Activated T-cell treated with anti-CD3 and anti-CD28 coated beads, Interleukin-2, amount 50 U/mL, for 24 hours (primary cell): ENCODE results near the gene TESMIN.

Experiments
- DNase-seq: peaks from one replicate; pipeline ENCODE4 v3.0.0-alpha.2; 2020
- H3K27ac Mint-ChIP-seq: 2 replicates; pipeline ENCODE4 v1.8.0; 2020; ENCODE audit warnings: mild to moderate bottlenecking, mixed read lengths
- H3K27me3 Mint-ChIP-seq: 2 replicates; pipeline ENCODE4 v1.8.0; 2020; ENCODE audit warnings: mixed read lengths
- H3K36me3 Mint-ChIP-seq: 2 replicates; pipeline ENCODE4 v1.8.0; 2020; ENCODE audit warnings: low read depth, mixed read lengths
- H3K4me1 Mint-ChIP-seq: 2 replicates; pipeline ENCODE4 v1.8.0; 2020; ENCODE audit warnings: low read depth, mixed read lengths
- H3K4me3 Mint-ChIP-seq: 2 replicates; pipeline ENCODE4 v1.8.0; 2020; ENCODE audit warnings: mild to moderate bottlenecking, moderate library complexity, mixed read lengths
- H3K9me3 Mint-ChIP-seq: 2 replicates; pipeline ENCODE4 v1.8.0; 2020; ENCODE audit warnings: mixed read lengths

TESMIN gene

DNA sequence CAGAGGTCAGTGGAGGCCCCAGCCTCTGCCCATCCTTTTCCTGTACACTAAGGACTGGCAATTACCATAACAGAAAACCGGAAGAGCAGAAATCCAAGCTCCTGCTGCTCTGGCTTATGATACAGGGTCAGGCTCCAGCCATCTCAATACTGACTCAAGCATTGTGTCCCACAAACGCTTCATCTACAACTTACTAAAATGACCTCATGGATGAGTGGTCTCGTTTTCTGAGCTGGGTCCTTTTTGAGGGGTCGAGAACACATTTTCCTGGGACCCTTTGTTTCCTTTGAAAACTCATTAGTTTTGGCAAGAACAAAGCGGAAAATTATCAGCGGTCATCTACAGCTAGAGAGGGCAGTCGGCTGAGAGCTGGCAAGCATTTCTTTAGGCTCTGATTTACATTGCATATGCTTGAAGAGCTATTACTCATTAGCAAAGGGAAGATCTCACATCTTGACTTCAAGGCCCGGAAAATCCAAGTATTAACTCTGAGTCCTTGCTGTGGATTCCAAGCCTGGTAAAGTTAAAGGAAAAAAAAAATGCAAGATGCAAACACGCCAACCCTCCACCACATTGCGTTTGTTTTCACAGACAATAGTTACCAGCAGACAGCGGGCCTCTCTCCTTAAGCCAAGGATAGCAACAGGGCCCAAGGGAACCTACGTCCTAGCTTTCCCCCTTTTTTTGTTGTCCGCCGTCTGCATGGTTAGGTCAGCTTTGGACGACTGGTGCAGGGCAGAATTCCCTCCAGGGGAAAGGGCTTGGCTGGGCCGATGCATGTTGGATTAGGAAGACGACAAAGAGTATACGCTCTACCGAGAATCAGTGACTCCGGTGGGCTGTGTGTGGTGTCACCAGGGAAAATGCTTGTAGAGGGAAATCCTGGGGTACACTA lies 1.8 kb downstream of the TESMIN start:
- Mint-ChIP-seq H3K27ac (no peak overlapping the region), H3K4me3 (peak overlapping the region; percentile 24), H3K27me3 (no peaks in the 10 kb centered on the region), H3K9me3 (no peaks in the 10 kb centered on the region), H3K36me3 (peaks cover 2% of the 10 kb centered on the region), H3K4me1 (peaks cover 9% of the 10 kb centered on the region)
- no peak for DNase-seq

- Mint-ChIP-seq H3K36me3 (peaks cover 2% of the 10 kb centered on the region), H3K9me3 (no peaks in the 10 kb centered on the region), H3K27ac (no peak overlapping the region), H3K4me3 (no peak overlapping the region), H3K27me3 (no peaks in the 10 kb centered on the region), H3K4me1 (peaks cover 9% of the 10 kb centered on the region)
- no peak for DNase-seq
Observed at GRCh38 chr11:68748061-68748460, 3.3 kb downstream of the TESMIN start.

DNA sequence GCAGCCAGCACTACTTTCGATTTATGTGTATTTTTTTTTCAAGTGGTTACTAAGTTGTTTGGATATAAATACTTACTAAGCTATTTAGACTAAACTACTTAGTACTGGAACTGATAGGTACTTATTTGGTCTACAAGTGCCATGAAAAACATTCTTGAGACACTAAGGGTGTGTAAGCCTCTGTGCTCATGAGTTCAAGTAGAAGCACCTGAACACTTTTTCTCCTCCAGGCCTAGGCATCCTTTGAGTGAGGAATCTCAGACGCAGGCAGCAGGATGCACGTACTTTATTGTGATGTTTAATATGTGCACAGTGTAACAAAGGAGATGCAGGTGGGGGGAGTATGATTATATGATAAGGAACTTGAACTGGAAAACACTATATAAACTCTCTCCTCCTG lies 7.8 kb downstream of the TESMIN start:
- H3K9me3 Mint-ChIP-seq = no peaks in the 10 kb centered on the region
- no peak overlapping the region for H3K27ac Mint-ChIP-seq
- H3K4me1 Mint-ChIP-seq = no peaks in the 10 kb centered on the region
- H3K4me3 Mint-ChIP-seq = no peak overlapping the region
- no peaks in the 10 kb centered on the region for H3K27me3 Mint-ChIP-seq
- H3K36me3 Mint-ChIP-seq = peaks cover 2% of the 10 kb centered on the region
- DNase-seq = no peak

DNA sequence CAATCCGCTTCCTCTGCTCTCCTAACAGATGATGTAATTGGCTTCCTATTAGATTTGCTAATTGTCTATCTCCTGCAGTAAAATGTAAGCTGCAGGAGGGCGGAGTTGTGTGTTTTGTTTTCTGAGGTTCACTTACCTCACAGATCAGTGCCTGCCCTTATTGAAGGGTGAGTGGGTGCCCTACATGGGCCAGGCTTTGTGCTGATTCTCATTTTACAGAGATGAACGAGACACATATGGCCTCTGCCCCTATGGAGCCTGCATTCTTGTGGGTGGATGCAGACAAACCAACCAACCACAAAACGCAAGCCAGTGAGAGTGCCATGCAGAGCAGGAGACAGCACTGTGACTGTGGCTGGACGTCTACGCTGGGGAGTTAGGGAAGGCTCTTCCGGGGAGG lies 9.9 kb downstream of the TESMIN start:
- Mint-ChIP-seq H3K27me3 (no peaks in the 10 kb centered on the region), H3K27ac (no peak overlapping the region), H3K9me3 (no peaks in the 10 kb centered on the region), H3K4me3 (no peak overlapping the region), H3K36me3 (peaks cover 2% of the 10 kb centered on the region), H3K4me1 (no peaks in the 10 kb centered on the region)
- no peak for DNase-seq

- no peaks in the 10 kb centered on the region for H3K4me1 Mint-ChIP-seq
Observed at GRCh38 chr11:68735646-68736045, 15.7 kb downstream of the TESMIN start.

GRCh38 chr11:68735125-68735524 lies 16.2 kb downstream of the TESMIN start:
- Mint-ChIP-seq H3K9me3 (no peaks in the 10 kb centered on the region), H3K4me1 (no peaks in the 10 kb centered on the region), H3K4me3 (no peak overlapping the region), H3K36me3 (no peaks in the 10 kb centered on the region), H3K27ac (no peak overlapping the region), H3K27me3 (no peaks in the 10 kb centered on the region)
- DNase-seq = no peak

More at GRCh38 chr11:68735646-68736045, 15.7 kb downstream of the TESMIN start:
- no peak overlapping the region for H3K4me3 Mint-ChIP-seq
- H3K27ac Mint-ChIP-seq = no peak overlapping the region
- H3K36me3 Mint-ChIP-seq = no peaks in the 10 kb centered on the region
- H3K27me3 Mint-ChIP-seq = no peaks in the 10 kb centered on the region
- H3K9me3 Mint-ChIP-seq = no peaks in the 10 kb centered on the region
- no peak for DNase-seq

DNA sequence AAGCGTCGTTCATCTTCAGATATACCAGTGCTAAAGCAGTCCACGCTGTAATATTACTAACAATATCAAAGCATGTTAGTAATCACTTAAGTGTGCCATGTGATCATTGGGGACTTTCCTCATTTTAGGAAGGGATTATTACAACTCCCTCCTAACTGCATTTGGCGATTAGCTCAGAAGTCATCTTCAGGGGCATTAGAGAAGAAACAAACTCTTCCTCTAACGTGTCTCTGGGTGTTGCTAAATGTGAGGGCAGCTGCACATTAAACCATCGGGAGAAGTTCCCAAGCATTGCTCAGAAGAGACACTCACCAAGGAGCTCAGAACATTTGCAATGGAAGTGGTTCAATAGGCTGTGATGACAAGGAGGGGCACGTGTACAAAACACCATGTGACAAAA lies 17.2 kb downstream of the TESMIN start:
- no peak overlapping the region for H3K4me3 Mint-ChIP-seq
- H3K4me1 Mint-ChIP-seq = no peaks in the 10 kb centered on the region
- H3K27ac Mint-ChIP-seq = no peak overlapping the region
- H3K36me3 Mint-ChIP-seq = no peaks in the 10 kb centered on the region
- DNase-seq = no peak
- H3K9me3 Mint-ChIP-seq = no peaks in the 10 kb centered on the region
- H3K27me3 Mint-ChIP-seq = no peaks in the 10 kb centered on the region

DNA sequence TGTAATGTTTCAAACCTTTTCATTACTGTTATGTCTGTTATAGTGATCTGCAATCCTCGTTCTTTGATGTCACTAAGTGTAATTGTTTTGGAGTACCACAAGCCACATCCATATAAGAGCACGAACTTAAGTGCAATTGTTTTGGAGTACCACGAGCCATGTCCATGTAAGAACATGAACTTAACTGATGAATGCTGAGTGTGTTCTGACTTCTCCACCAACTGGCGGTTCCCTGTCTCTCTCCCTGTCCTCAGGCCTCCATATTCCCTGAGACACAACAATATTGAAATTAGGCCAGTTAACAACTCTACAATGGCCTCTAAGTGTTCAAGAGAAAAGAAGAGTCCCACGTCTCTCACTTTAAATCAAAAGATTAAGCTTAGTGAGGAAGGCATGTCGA lies 23.5 kb downstream of the TESMIN start:
- Mint-ChIP-seq H3K4me3 (no peak overlapping the region), H3K27me3 (no peaks in the 10 kb centered on the region), H3K4me1 (no peaks in the 10 kb centered on the region), H3K36me3 (no peaks in the 10 kb centered on the region), H3K27ac (no peak overlapping the region), H3K9me3 (no peaks in the 10 kb centered on the region)
- DNase-seq = no peak

GRCh38 chr11:68724293-68724692 lies 27.0 kb downstream of the TESMIN start:
- Mint-ChIP-seq H3K36me3 (no peaks in the 10 kb centered on the region), H3K27ac (no peak overlapping the region), H3K4me3 (no peak overlapping the region), H3K27me3 (no peaks in the 10 kb centered on the region), H3K4me1 (no peaks in the 10 kb centered on the region), H3K9me3 (peaks cover 4% of the 10 kb centered on the region)
- DNase-seq = no peak

DNA sequence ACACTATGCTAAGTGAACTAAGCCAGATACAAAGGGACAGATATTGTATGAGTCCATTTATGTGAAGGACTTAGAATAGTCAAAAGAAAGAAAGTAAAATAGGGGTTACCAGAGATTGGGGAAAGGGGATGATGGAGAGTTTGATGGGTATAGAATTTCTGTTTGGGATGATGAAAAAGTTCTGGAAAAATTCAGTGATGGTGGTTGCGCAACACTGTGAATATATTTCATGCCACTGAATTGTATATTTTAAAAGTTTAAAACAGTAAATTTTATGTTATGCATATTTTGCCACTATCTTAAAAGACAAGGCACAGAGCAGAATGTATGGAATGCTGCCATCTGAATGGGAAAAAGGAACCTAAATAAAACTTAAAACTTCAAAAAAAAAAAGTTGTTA lies 29.2 kb downstream of the TESMIN start:
- no peak for DNase-seq
- H3K4me1 Mint-ChIP-seq = no peaks in the 10 kb centered on the region
- peaks cover 4% of the 10 kb centered on the region for H3K9me3 Mint-ChIP-seq
- no peak overlapping the region for H3K27ac Mint-ChIP-seq
- no peak overlapping the region for H3K4me3 Mint-ChIP-seq
- H3K27me3 Mint-ChIP-seq = no peaks in the 10 kb centered on the region
- H3K36me3 Mint-ChIP-seq = no peaks in the 10 kb centered on the region

DNA sequence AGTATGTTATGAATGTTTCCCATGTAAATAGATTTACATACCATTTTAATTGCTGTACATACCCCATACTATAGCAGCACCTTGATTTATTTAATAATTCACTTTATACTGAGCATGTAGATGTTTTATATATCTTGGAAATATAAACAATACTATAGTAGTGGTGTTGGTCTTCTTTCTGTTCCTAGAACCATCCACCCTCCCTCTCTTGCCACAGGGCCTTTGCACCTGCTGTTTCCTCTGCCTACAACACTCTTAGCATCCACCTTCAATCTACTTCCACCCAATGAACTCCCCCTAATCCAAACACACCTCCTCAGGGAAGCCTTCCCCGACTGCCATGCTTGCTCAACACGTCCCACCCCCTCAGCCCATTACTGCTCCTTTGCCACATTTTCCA lies 30.2 kb downstream of the TESMIN start:
- Mint-ChIP-seq H3K4me1 (no peaks in the 10 kb centered on the region), H3K27me3 (no peaks in the 10 kb centered on the region)
- DNase-seq = no peak

DNA sequence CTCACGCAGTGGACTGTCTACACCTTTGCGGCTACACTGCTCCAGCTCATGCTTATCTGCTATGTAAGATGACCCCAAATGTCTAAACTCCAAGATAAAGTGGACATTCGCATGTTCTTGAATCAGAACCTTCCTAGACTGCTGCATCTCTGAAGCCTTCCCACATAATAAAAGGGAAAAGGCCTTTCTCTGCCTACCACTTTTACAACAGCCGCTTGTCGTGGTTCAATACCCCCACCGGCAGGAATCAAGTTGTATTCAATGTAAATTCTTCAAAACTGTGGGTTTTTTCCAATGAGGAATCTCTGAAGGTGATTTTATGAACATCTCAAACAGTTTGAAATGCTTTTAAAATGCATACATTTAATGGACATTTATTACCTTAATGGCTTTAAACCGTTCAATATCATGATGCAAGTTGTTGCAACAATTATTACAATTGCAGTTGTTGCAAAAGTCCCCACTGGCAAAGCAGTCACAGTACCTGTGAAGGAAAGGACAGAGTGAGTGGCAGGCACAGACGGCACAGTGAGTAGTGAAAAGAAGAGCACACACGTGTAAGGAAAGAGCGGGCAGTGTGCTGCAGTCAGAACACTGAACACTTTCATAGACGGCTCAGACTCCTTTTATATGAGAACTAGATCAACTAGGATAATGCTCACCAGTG lies 35.7 kb downstream of the TESMIN start:
- peaks cover 4% of the 10 kb centered on the region for H3K9me3 Mint-ChIP-seq
- no peak overlapping the region for H3K4me3 Mint-ChIP-seq
- DNase-seq = no peak
- H3K27me3 Mint-ChIP-seq = no peaks in the 10 kb centered on the region
- H3K27ac Mint-ChIP-seq = no peak overlapping the region
- no peaks in the 10 kb centered on the region for H3K4me1 Mint-ChIP-seq
- H3K36me3 Mint-ChIP-seq = no peaks in the 10 kb centered on the region

More for the DNA sequence above, 30.2 kb downstream of the TESMIN start:
- Mint-ChIP-seq H3K9me3 (peaks cover 4% of the 10 kb centered on the region), H3K27ac (no peak overlapping the region), H3K36me3 (no peaks in the 10 kb centered on the region), H3K4me3 (no peak overlapping the region)

GRCh38 chr11:68714060-68714856 lies 37.1 kb downstream of the TESMIN start:
- no peaks in the 10 kb centered on the region for H3K27me3 Mint-ChIP-seq
- H3K9me3 Mint-ChIP-seq = no peaks in the 10 kb centered on the region
- no peak overlapping the region for H3K27ac Mint-ChIP-seq
- H3K36me3 Mint-ChIP-seq = no peaks in the 10 kb centered on the region
- H3K4me1 Mint-ChIP-seq = no peaks in the 10 kb centered on the region
- no peak overlapping the region for H3K4me3 Mint-ChIP-seq
- DNase-seq = no peak

GRCh38 chr11:68711114-68711513 lies 40.2 kb downstream of the TESMIN start:
- no peak overlapping the region for H3K27ac Mint-ChIP-seq
- DNase-seq = no peak
- H3K27me3 Mint-ChIP-seq = no peaks in the 10 kb centered on the region
- no peaks in the 10 kb centered on the region for H3K9me3 Mint-ChIP-seq
- no peaks in the 10 kb centered on the region for H3K36me3 Mint-ChIP-seq
- H3K4me3 Mint-ChIP-seq = no peak overlapping the region
- H3K4me1 Mint-ChIP-seq = no peaks in the 10 kb centered on the region

GRCh38 chr11:68710409-68710808 lies 40.9 kb downstream of the TESMIN start:
- DNase-seq = no peak
- Mint-ChIP-seq H3K4me1 (no peaks in the 10 kb centered on the region), H3K9me3 (no peaks in the 10 kb centered on the region), H3K27me3 (no peaks in the 10 kb centered on the region), H3K36me3 (no peaks in the 10 kb centered on the region), H3K4me3 (no peak overlapping the region), H3K27ac (no peak overlapping the region)
